Measurements from ENCODE around the gene SHISAL1.

- no peak for TF ChIP-seq CTCF (IDR thresholded peaks at IDR 0.05)
- TF ChIP-seq POLR2A (IDR thresholded peaks at IDR 0.05): no peak
These were observed 39.1 kb upstream of the SHISAL1 start for GRCh38 chr22:44351685-44352377.
